Measurements from ENCODE around the gene ITPK1.

Gene ITPK1

GRCh38 chr14:92945544-92945943 is 170.2 kb downstream of the ITPK1 start:
- DNase-seq, result no peak

GRCh38 chr14:92944976-92945375 is 170.7 kb downstream of the ITPK1 start:
- DNase-seq, result no peak

GRCh38 chr14:92943855-92944570 is 171.7 kb downstream of the ITPK1 start:
- no peak for DNase-seq

DNA sequence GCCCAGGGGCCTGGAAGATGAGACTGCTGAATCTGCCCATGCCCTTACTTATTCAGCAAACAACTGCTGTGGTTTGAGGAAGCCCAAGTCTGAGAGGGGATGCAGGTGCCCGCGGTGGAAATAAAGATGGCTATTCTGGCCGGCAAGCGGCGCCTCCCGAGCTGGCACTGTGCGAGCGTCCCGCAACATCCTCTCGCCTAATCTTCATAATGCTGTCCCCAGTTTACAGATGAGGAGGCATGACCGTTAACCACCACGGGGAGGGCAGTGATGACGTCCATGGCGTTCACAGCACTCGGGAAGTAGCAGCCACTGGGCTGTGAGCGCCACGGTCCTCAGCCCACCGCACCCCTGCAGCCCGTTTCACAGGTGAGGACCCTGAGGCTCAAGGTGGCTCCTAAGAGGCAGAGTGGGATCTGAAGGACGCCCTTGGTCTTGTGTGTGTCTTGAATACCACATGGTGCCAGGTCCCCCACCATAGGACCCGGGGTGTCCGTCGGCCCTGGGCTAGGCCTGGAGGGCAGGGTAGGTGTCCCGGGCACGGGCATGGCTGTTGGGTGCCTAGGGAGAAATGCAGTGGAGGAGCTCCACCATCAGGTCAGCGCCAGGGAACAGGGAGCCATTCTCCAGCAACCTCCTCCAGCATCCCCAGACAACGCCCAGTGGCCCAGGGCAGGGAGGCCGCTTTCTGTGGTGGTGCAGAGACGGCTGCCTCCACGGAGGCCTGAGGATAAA is 172.6 kb downstream of the ITPK1 start:
- DNase-seq, result no peak

- DNase-seq, result no peak
These were observed 173.1 kb downstream of the ITPK1 start for GRCh38 chr14:92942576-92942975.

- DNase-seq, result no peak
These were observed 173.6 kb downstream of the ITPK1 start for GRCh38 chr14:92942136-92942535.

DNA sequence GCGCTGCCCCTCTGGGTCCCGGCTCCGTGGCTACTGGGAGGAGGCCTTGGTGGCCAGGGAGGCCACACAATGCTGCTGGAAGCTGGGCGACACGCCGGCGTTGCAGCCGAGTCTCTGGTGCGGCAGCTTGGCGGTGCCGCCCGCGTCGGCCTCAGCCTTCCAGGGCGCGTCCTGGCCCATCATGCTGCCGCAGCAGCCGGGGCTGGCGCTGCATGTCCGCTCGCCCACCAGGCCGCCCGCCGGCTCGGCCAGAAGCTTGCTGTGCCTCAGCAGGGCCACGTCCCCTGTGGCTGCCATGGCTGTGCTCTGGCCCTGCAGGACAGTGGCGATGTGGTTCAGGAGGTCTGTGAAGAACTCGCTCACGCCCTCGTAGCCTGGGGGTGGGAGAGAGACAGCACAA is 174.2 kb downstream of the ITPK1 start:
- no peak for DNase-seq

- no peak for DNase-seq
These were observed 175.2 kb downstream of the ITPK1 start for GRCh38 chr14:92940543-92940942.

GRCh38 chr14:92939699-92940098 is 176.0 kb downstream of the ITPK1 start:
- no peak for DNase-seq

GRCh38 chr14:92938890-92939671 is 176.6 kb downstream of the ITPK1 start:
- DNase-seq, result no peak

- DNase-seq, result no peak
These were observed 177.4 kb downstream of the ITPK1 start for GRCh38 chr14:92938235-92938875.

- no peak for DNase-seq
These were observed 178.4 kb downstream of the ITPK1 start for GRCh38 chr14:92937051-92937937.

- no peak for DNase-seq
These were observed 179.6 kb downstream of the ITPK1 start for GRCh38 chr14:92936085-92936484.

DNA sequence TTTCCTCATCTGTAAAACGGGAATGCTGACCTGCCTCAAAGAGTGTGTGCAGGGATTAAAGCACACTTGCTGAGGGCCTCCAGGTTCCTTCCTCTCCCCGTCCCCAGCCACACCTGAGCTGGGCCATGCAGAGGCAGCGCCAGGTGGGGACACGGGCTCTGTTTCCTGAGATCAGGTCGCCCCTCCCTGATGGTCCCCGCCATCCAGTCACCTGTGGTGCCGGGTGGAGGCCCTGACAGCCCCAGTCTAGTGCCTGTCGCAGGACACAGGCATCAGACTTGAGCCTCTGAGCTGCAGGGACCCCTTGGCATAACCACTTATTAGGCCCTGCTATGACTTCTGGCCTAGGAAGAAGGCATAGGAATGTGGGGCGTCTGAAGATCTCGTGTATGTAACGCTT is 180.3 kb downstream of the ITPK1 start:
- no peak for DNase-seq

DNA sequence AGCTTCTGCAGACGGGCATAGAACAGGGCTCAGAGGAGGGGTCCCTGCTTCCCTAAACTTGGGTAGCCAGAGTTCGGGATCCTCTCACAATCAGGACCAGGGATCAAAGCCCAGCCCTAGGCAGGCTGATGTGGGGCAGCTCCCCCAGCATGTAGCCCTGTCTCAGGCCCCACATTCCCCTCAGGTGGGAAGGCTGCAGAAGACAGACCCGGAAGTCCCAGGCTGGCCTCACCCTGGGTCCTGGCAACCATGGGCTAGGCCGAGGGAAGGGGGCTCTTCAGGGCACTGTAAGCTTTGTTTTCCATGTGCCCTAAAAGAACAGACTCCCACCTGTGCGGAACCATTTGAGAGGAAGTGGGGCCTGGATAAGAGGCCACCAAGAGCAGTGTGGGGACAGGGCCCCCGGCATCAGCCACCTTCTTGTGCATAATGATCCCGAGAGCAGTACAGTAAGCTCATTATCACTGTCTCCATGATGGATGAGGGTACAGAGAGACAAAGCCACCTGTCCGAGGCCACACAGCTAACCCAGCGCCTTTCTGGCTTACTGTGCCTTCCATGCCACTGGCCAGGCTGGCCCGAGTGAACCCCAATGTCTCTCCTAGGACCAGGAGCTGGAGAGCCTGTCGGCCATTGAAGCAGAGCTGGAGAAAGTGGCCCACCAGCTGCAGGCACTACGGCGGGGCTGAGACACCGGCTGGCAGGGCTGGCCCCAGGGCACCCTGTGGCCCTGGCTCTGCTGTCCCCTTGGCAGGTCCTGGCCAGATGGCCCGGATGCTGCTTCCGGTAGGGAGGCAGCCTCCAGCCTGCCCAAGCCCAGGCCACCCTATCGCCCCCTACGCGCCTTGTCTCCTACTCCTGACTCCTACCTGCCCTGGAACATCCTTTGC is 181.3 kb downstream of the ITPK1 start:
- DNase-seq, result no peak

DNA sequence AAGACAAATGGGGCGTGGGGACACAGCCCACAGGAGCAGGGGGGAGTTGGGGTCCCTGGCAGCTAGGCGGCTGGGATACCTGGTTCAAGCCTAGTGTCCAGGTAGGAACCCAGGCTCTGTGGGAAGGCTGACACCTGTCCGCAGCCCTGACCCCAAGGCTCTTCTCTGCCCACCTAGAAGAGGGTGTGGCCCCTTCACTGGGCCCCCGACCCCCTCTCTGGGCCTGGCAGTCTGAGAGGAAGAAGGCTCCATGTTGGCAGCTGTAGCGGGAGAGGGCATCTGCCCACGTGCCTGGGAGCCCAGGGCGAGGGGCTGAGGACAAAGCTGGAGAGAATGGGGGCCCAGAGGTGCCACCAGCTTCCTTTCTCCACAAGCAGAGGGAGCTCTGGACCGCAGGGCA is 182.2 kb downstream of the ITPK1 start:
- no peak for DNase-seq

DNA sequence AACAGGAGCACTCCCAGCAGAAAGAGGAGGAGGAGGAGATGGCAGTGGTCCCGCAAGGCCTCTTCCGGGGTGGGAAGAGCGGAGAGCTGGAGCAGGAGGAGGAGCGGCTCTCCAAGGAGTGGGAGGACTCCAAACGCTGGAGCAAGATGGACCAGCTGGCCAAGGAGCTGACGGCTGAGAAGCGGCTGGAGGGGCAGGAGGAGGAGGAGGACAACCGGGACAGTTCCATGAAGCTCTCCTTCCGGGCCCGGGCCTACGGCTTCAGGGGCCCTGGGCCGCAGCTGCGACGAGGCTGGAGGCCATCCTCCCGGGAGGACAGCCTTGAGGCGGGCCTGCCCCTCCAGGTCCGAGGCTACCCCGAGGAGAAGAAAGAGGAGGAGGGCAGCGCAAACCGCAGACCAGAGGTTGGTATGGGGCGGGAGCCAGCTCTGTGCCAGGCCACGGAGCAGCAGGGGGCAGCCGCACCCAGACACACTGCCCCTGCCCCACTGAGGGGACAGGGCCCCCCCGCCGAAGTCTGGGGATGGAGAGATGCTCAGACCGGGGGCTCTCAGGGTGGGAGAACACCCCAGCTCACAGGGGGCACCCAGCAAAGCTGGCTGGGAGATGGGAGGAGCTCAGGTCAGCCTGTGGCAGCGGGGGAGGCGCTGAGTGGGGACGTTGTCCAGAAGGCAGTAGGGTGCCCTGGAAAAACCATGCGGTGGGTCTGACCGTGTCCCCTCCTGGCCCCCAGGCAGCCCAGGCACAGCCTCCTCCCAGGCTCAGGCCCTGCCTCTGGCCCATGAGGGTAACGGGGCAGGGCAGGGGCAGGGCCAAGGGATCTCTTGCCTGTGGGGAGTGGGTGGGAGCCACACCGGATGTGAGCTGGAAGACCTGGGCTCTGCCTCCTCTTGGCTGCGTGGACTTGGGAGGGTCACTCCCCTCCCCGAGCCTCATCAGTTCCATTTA is 183.0 kb downstream of the ITPK1 start:
- no peak for DNase-seq

- no peak for DNase-seq
These were observed 183.9 kb downstream of the ITPK1 start for GRCh38 chr14:92931681-92932447.

All from activated CD8-positive, alpha-beta memory T cell treated with anti-CD3 and anti-CD28 coated beads, Interleukin-2, amount 50 U/mL, for 4 hours (primary cell).